ENCODE measurements around the gene CSRNP2.
"Not testable (repeated sequence)": the region's sequence is repeated elsewhere in the genome, so short reads cannot be mapped to it uniquely, and the experiment has no call there.

Gene CSRNP2, protein sequence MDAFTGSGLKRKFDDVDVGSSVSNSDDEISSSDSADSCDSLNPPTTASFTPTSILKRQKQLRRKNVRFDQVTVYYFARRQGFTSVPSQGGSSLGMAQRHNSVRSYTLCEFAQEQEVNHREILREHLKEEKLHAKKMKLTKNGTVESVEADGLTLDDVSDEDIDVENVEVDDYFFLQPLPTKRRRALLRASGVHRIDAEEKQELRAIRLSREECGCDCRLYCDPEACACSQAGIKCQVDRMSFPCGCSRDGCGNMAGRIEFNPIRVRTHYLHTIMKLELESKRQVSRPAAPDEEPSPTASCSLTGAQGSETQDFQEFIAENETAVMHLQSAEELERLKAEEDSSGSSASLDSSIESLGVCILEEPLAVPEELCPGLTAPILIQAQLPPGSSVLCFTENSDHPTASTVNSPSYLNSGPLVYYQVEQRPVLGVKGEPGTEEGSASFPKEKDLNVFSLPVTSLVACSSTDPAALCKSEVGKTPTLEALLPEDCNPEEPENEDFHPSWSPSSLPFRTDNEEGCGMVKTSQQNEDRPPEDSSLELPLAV

DNA sequence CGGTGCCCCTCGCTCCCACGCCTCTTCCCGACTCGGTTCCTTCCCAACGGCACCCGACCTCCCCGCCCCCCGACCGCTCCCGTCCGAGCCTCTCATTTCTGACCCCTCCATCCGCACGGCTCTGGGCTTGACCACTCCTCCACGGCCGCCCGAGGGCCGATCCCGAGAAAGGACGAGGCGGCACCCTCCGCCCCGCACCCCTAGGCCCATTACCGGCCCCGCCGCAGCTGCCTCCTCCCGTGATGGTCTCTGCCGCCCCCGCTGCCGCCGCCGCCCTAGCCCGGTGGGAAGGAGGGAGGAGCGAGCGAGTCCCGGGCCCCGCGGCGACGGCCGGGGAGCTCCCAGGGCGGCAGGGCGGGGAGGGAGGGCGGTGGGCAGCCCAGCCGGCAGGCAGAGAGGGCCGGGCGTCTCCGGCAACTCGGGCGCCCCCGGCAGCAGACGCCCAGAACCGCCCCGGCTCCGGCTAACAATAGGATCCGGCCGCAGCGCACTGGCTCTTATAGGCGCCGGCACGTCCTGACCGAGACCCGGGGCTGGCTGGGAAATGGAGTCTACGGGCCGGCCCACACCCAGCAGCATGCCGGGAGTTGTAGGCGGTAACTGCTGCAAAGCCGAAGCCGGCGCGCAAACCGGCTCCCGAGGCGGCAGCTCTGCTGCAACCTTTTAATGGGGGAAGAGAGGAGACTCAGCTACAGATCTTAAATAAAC, at the start of gene CSRNP2:
Gene CSRNP2, minus strand, starts transcription at position 471 of the 708 bp plus-strand sequence. CDS start 7,035 bp downstream, outside the sequence.
- peak; percentile 92 to 93 for DNase-seq (ENCODE audit: low read depth in 2 of 2)

DNA sequence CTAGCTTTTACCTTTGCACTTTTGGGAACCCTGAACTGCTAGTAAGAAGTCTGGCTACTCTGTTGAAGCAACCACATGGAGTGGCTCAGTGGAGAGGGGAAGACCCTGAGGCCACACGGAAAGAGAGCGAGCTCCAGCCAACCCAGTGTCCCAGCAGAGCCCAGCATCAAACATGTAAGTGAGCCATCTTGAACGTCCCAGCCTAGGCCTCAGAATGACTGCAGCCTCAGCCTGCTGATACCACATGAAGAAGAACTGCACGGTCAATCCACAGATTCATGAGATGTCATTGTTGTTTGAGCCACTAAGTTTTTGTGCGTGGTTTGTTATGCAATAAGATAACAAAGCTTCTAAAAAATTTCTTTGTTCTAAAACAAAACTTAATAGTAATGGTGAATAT, 49.3 kb upstream of the CSRNP2 start:
- DNase-seq (ENCODE audit: low read depth in 2 of 2): no peak

DNA sequence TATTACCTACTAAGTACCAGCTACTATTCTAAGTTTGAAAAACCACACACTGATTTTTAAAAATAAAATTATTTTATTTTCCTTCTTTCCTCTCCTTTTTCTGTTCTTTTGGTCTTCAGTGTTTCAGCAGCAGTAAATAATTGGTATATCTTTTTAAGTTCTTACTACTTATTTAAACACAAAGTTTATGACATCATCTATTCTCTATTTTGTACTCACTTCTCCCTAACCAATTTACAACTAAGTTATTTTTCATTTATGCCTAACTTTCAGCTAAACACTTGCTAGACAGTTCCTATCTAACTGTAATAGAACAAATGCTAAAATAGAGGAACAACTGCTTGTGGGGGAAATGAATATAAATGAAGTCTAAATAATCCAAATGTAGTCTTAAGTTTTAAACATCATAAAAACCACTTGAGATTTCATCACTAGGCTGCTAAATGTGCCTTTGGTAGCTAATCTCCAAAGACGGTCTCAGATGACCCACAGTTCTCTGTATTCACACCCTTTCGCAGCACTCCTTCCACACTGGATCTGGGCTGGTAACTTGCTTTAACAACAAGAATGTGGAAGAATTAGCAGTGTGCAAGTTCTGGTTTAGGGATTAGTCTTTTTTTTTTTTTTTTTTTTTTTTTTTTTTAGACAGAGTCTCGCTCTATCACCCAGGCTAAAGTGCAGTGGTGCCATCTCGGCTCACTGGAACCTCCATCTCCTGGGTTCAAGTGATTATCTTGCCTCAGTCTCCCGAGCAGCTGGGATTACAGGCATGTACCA, 48.5 kb upstream of the CSRNP2 start:
- DNase-seq (ENCODE audit: low read depth in 2 of 2): no peak

DNA sequence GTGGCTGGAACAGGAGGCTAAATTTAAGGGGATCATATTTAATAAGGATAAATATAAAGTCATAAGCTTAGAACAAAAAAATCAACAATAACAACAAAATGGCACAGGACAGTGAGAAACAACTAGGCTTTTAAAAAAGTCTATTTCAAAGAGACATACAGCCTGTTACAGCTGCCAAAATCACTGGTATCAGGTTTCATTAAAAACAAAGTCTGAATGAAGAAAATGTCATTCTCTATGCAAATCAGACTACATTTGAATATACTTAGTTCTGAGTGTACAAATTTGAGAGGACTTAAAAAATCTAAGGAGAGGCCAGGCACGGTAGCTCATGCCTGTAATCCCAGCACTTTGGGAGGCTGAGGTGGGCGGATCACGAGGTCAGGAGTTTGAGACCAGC, 45.5 kb upstream of the CSRNP2 start:
- DNase-seq (ENCODE audit: low read depth in 2 of 2): no peak

DNA sequence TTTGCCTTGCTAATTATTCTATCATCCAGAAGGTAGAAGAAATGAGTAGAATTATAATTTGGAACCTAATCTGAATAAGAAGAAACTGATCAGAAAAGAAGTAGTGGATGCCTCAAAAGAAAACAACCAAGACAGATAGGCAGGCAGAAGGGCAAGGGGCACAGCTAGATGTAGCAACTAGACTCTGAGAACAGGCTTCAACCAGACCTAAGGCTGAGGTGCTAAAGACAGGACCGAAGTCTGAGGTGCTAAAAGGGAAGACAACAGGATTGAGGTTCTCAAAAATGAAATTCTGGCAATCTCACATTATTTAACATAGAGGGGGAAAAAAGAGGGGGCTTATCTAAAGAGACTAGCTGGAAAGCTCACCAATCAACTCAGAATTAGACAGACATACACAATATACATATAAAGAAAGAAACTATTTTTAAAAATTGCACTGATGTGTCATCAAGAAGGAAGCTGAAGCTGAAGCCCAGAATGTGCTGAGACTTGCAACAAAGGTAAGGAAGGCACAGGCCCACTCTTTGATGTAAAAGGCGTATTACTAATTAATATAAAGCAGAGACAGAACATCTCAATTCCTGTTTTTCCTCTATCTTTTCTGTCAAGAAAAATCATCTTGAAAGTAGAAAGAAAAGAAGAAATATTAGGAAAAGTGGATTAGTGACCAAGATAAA, 43.8 kb upstream of the CSRNP2 start:
- no peak for DNase-seq (ENCODE audit: low read depth in 2 of 2)

DNA sequence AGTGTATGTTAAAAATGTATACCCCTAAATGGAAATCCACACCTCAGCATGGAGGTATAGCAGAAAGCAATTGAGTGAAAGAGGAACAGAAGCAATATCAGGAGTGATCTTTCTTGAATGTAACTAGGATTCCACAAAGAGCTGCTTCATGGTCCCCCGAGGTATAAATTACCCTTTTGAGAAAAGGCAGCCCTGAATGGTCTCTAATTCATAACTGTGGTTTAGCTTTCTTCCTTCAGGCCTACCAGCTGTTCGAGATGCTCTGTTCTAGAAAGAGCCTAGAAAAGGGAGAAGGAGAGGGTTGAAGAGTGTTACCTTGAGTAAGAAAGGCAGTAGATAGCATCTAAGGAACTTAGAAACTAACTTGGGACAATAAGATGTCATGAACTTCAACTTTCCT, 42.9 kb upstream of the CSRNP2 start:
- no peak for DNase-seq (ENCODE audit: low read depth in 2 of 2)

DNA sequence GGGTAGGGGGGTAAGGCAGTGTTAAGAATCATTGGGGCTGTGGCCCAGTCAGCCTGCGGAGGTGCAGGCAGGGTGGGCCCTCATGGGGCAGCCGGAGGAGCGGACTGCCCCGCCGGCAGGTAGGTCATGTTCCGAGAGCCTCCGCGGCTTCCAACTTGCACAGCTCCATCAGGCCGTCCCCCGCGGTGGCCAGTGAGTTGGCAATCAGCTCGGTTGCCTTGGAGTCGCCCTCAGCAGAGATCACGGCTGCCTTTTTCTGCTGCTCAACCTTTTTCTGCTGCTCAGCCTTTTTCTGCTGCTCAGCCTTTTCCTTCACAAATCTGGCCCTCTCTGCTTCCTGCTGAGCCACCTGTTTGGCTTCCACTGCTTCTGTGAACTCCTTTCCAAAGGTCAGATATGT, 41.1 kb upstream of the CSRNP2 start:
- DNase-seq (ENCODE audit: low read depth in 2 of 2): no peak

DNA sequence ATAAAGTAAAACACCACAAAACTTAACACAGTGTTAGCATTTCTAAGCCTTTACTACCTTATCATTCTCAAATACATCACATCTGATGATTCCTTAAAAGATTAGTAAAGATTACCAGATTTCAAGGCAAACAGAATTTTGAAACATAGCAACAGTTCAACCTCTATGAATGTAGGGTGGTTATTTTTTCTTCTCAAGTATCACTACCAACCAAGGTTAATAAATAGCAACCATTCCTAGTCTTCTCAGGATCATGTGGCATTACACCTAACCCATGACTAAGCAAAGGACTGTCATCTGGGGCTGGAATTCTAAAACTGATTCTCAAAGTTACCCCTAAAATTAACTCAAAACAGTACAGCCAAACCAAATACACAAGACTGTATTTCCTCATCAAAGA, 39.4 kb upstream of the CSRNP2 start:
- DNase-seq (ENCODE audit: low read depth in 2 of 2): no peak

DNA sequence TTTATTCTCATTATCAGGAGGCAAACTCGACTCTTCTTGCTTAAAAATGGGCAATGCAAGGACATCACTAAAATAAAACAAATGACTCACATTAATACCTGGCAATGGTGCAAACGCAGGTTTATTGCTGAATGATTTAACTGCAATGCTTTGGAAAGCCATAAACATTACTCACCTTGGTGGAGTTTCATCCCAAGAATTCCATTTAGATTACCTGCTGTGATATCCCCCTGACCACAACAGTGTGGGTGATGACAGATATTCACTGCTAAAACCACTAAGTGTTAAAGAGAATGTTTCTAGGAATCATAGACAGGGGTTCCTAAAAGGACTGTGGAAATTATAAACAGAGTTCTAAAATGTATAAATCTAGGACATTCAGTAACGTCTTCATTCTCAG, 35.3 kb upstream of the CSRNP2 start:
- DNase-seq (ENCODE audit: low read depth in 2 of 2): no peak

DNA sequence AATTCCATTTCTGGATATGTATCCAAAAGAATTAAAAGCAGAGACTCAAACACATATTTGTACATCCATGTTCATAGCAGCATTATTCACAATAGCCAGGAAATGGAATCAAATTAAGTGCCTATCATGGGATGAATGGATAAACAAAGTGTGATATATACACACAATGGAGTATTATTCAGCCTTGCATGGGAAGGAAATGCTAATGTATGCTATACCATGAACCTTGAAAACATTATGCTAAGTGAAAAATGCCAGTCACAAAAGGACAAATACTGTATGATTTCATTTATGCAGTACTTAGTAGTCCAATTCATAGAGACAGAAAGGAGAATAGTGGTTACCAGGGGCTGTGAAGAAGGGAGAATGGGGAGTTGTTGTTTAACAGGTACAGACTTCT, 32.1 kb upstream of the CSRNP2 start:
- no peak for DNase-seq (ENCODE audit: low read depth in 2 of 2)

DNA sequence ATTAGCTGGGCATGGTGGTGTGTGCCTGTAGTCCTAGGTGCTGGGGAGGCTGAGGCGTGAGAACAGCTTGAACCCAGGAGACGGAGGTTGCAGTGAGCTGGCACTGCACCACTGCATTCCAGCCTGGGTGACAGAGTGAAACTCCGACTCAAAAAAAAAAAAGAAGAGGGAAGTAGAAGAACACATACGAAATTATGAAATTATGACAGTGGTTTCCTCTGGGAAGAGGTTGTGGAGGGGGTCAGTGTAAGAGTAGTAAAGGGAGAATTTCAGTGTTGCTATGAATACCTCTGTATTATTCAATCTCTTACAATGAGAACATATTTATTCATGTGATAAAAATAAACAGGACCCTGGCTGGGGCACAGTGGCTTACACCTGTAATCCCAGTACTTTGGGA, 24.7 kb upstream of the CSRNP2 start:
- no peak for DNase-seq (ENCODE audit: low read depth in 2 of 2)

DNA sequence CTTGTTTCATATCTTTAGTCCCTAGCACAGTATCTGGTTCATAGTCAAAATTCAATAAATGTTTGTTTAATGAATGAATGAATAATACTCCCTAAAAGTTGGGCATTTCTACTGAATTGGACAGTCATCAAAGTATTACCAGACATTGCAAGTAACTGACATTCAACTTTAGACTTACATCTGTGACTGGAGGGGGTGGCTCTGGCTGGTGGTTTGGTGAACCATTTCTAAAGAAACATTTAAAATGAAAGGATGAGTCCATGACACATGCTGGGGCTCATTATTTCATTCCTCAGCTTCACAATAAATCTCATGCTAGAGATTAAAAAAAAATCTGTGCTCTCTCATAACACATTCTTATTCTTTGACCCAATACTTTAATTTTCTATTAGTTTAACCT, 20.6 kb upstream of the CSRNP2 start:
- DNase-seq (ENCODE audit: low read depth in 2 of 2): peak in 1 of 2 donors; percentile 10

DNA sequence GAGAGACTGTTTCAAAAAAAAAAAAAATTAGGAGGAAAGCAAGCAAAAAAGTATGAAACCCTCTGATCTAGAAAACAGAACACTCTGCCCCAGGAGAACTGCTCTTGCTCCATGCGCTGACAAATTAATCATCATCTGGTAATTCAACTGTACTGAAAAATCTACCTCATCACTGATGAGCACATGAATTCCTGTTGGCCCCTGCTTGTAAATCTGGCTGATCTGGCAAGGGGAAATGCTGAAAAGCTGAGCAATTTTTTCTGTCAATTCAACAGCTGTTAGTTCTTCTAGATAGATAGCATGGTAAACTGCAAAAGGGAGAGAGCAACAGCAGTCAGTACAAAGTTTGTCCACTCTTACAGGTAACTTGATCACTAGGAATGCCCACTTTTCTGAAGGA, 15.2 kb upstream of the CSRNP2 start:
- DNase-seq (ENCODE audit: low read depth in 2 of 2): no peak

DNA sequence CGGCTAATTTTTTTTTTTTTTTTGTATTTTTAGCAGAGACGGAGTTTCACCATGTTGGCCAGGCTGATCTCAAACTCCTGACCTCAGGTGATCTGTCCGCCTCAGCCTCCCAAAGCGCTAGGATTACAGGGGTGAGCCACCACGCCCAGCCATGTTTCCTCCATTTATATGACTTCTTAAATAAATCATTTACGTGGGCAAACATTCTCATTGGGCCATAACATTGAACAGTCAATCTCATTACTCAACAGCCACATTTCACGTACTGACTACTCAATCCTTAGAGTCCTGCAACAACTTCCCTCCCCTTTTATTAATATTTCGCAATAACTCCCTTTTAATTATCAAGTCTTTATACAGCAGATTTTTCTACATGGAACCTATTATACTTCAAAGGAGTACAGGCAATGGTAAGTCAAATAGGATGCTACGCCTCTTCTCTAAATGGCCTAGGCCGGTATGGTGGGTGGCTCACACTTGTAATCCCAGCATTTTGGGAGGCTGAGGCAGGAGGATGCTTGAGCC, 7.4 kb upstream of the CSRNP2 start:
- no peak for DNase-seq (ENCODE audit: low read depth in 2 of 2)

DNA sequence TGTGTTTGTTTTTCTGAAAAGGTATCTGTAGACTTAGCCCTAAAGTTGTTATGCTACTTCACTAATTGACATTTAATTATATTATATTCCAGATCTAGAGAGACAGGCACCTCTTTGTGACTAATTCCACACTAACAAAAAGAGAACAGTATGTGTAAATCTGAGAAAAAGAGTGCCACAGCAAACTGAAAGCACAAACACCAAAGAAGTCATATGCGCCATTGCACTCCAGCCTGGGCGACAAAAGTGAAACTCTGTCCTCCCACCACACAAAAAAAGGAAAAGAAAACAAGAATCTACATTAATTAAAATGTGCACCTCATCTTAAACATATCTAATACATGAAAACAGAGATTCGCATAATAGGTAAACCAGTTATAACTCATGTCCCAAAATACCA, 4.4 kb upstream of the CSRNP2 start:
- DNase-seq (ENCODE audit: low read depth in 2 of 2): peak; percentile 6 to 18

DNA sequence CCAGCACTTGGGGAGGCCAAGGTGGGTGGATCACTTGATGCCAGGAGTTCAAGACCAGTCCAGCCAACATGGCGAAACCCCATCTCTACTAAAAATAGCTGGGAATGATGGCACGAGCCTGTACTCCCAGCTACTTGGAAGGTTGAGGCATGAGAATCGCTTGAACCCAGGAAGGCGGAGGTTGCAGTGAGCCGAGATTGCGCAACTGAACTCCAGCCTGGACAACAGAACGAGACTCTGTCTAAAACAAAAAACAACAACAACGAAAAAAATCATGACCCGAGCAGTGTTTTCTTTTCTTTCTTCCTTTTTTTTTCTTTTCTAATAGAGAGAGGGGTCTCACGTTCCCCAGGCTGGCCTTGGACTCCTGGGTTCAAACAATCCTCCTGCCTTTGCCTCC, 3.5 kb upstream of the CSRNP2 start:
- DNase-seq (ENCODE audit: low read depth in 2 of 2): no peak

DNA sequence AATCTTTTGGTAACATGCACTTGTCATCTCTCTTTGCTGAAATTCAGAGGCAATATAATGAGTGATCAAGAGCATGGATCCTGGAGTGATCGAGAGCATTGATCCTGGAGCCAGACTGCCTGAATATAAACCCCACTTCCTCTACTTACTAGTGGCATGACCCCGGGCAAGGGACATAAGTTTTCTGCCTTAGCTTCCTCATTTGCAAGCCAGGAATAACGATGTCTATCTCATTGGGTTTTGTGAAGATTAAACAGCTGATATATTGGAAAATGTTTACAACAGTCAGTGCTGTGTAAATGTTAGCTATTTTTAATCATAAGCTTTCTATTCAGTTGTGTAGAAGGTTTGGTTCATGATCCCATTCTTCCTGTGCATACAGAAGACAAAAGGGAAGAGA, 2.4 kb upstream of the CSRNP2 start:
- DNase-seq (ENCODE audit: low read depth in 2 of 2): no peak

DNA sequence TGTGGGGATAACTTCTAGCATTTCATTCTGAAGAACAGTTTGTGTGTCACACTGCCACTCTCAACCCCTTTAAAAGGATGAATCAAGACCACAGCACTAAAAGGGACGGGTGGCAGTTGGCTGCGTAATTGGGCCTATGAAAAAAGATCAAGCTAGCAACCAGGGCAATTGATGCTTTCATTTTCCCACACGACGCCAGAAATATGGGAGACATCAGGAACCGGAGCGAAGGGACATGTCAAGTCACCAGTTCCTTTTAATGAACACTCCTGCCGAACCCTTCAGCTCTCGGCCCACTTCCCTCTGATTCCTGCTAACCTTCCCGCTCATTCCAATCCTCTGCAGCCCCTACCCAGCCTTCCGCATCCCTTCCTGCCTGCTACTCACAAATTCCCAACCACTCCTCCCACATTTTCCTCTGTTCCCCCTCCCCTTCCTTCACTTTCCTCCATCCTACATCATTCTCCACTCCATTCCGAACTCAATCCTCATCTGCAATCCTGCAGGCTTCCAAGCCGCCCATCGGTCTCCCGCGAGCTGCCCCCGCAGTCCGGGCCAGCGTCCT, 753 bp downstream of the CSRNP2 start:
- peak; percentile 8 to 15 for DNase-seq (ENCODE audit: low read depth in 2 of 2)

DNA sequence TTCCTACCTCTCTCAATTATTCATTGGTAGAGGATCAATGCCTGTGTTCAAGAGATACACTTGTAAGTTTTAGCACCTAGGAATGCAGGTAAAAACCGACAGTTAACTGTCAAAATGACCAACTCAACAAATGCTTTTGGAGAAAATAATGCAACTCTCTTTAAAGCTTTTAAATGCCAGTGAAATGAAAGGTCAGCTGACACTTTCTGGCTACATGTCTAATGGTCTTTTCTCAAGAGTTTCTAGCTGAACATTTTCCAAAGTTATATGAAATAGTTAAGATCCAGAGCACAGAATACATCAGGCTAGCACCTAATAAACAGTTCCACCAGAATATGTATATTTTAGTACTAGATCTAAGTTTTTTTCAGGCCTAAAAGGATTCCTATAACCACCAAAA, 2.0 kb downstream of the CSRNP2 start:
- DNase-seq (ENCODE audit: low read depth in 2 of 2): no peak

DNA sequence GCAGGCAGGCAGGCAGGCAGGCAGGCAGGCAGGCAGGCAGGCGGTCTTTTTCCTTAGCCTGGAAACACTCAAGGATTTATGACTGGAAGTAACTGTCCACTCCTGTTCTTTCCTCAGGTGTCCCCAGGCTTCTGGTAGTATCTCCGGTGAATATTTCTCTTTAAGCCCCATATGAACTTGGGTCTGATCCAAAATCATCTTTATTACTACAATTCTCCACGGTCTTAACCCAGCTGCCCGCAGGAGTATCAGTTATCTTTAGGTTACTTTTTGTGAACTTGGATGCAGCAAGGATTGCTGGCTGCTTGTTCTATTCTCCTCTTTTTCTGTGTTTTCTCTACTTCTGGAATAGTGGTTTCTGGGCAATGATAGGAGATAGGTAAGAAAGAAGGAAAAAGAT, 3.3 kb downstream of the CSRNP2 start:
- no peak for DNase-seq (ENCODE audit: low read depth in 2 of 2)

DNA sequence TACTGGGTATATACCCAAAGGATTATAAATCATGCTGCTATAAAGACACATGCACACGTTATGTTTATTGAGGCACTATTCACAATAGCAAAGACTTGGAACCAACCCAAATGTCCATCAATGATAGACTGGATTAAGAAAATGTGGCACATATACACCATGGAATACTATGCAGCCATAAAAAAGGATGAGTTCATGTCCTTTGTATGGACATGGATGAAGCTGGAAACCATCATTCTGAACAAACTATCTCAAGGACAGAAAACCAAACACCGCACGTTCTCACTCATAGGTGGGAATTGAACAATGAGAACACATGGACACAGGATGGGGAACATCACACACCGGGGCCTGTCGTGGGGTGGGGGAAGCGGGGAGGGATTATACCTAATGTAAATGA, 4.5 kb downstream of the CSRNP2 start:
- DNase-seq (ENCODE audit: low read depth in 2 of 2): not testable (repeated sequence)

Data from stimulated activated CD4-positive, alpha-beta T cell treated with anti-CD3 and anti-CD28 coated beads, Interleukin-15, amount 100 ng/mL, for 48 hours (primary cell).